Ishikawa (cell line): Measurements from ENCODE around the gene FAM76B.

Experiments used
- CEBPB ChIP-seq: IDR thresholded peaks from 2 replicates; pipeline ENCODE4 v1.6.1; 2012
- CREB1 ChIP-seq: IDR thresholded peaks from 2 replicates; pipeline ENCODE4 v1.6.1; 2012; ENCODE audit warnings: low read depth
- EGR1 ChIP-seq: IDR thresholded peaks from 2 replicates; pipeline ENCODE4 v1.6.1; 2012
- EP300 ChIP-seq: IDR thresholded peaks from 2 replicates; pipeline ENCODE4 v1.6.1; 2012; ENCODE audit warnings: borderline replicate concordance
- FOXM1 ChIP-seq: IDR thresholded peaks from 2 replicates; pipeline ENCODE4 v1.6.1; 2012; ENCODE audit warnings: low read depth, borderline replicate concordance
- MAX ChIP-seq: IDR thresholded peaks from 2 replicates; pipeline ENCODE4 v1.6.1; 2012
- NFIC ChIP-seq: IDR thresholded peaks from 2 replicates; pipeline ENCODE4 v1.6.1; 2012
- RAD21 ChIP-seq: IDR thresholded peaks from 2 replicates; pipeline ENCODE4 v1.6.1; 2012; ENCODE audit warnings: low read depth
- REST ChIP-seq: IDR thresholded peaks from 2 replicates; pipeline ENCODE4 v1.6.1; 2012; ENCODE audit warnings: low read depth, mild to moderate bottlenecking
- TAF1 ChIP-seq: IDR thresholded peaks from 2 replicates; pipeline ENCODE4 v1.6.1; 2012; ENCODE audit warnings: low read depth, mild to moderate bottlenecking
- TCF12 ChIP-seq: IDR thresholded peaks from 2 replicates; pipeline ENCODE4 v1.6.1; 2012; ENCODE audit warnings: low read depth
- TEAD4 ChIP-seq: IDR thresholded peaks from 2 replicates; pipeline ENCODE4 v1.6.1; 2012
- YY1 ChIP-seq: IDR thresholded peaks from 2 replicates; pipeline ENCODE4 v1.6.1; 2012; ENCODE audit warnings: low read depth
- ZBTB7A ChIP-seq: IDR thresholded peaks from 2 replicates; pipeline ENCODE4 v1.6.1; 2012; ENCODE audit warnings: low read depth
- TF ChIP-seq, protein P1 (sequence below): IDR thresholded peaks from 2 replicates; pipeline ENCODE4 v1.6.1; 2012

FAM76B gene

GRCh38 chr11:95789506-95790122, at the start of gene FAM76B:
FAM76B (minus strand) TSS chr11:95789782; CDS start chr11:95789478, 304 bp downstream.
- TF ChIP-seq MAX (peak; percentile 77), REST (no peak), TEAD4 (0 out of 2 replicates have a peak, but pooled peaks have one; percentile 1), TCF12 (peak; percentile 19; the same call in 1 of the 2 replicates), RAD21 (no peak), EGR1 (no peak; the same call in 1 of the 2 replicates), ZBTB7A (peak; percentile 66; the same call in 1 of the 2 replicates), EP300 (0 out of 2 replicates have a peak, but pooled peaks have one; percentile 28), CEBPB (no peak), TAF1 (peak; percentile 56; the same call in 1 of the 2 replicates), YY1 (no peak; the same call in none of the 2 replicates), CREB1 (peak; percentile 77), NFIC (no peak), FOXM1 (peak; percentile 57; the same call in 1 of the 2 replicates)
- TF ChIP-seq, protein P1, sequence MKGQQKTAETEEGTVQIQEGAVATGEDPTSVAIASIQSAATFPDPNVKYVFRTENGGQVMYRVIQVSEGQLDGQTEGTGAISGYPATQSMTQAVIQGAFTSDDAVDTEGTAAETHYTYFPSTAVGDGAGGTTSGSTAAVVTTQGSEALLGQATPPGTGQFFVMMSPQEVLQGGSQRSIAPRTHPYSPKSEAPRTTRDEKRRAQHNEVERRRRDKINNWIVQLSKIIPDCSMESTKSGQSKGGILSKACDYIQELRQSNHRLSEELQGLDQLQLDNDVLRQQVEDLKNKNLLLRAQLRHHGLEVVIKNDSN: no peak

DNA sequence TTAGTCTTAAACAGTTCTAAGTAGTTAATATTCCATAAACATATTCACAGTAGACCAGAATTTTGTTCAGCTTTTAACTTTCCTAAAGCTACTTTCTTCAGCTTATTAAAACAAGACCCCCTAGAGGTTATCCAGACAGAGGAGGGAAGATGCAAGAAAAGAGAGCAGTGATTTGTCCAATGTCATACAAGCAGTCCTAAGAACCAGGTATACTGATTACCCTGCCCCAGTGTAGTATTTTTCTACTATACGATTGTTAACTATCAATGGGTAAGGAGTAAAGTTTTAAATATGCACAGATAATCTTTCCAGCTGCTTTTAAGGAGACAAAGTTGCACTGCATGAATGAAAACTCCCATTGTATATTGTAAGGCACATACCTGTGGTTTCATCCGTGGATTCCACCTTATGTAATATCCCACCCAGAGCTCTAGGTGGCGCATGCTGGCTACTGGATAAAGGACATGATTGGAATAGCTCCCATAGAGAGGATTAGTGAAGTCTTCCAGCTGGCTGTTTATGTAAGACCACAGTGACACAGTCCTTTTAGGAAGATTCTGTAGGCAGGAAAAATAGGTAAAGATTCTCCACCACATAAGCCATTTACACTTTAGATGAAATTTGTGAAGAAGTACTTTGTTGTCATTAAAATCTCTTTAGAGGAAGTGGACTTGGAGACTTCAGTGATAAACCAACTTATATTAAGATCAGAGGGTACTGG, 46.3 kb upstream of the FAM76B start:
- no peak for TF ChIP-seq ZBTB7A
- TF ChIP-seq NFIC: no peak
- peak; percentile 40; the same call in 1 of the 2 replicates for TF ChIP-seq TEAD4
- TF ChIP-seq EP300: no peak
- TF ChIP-seq YY1: no peak
- TF ChIP-seq, protein P1: no peak
- TF ChIP-seq TCF12: no peak
- no peak for TF ChIP-seq CREB1
- no peak for TF ChIP-seq REST
- TF ChIP-seq TAF1: no peak
- TF ChIP-seq EGR1: no peak
- TF ChIP-seq RAD21: peak; percentile 79
- TF ChIP-seq CEBPB: no peak

GRCh38 chr11:95835351-95835750, 45.8 kb upstream of the FAM76B start:
- TF ChIP-seq EP300: no peak
- no peak for TF ChIP-seq CREB1
- no peak for TF ChIP-seq FOXM1
- TF ChIP-seq REST: no peak
- TF ChIP-seq YY1: no peak
- TF ChIP-seq, protein P1: no peak

GRCh38 chr11:95833378-95833777, 43.8 kb upstream of the FAM76B start:
- no peak for TF ChIP-seq REST
- no peak for TF ChIP-seq NFIC
- no peak for TF ChIP-seq EGR1
- TF ChIP-seq RAD21: no peak
- no peak for TF ChIP-seq TEAD4
- no peak for TF ChIP-seq CEBPB
- TF ChIP-seq CREB1: no peak
- no peak for TF ChIP-seq TAF1
- no peak for TF ChIP-seq FOXM1
- no peak for TF ChIP-seq ZBTB7A
- TF ChIP-seq TCF12: no peak
- TF ChIP-seq MAX: no peak
- no peak for TF ChIP-seq EP300
- TF ChIP-seq, protein P1: no peak
